T-helper 1 cell treated with Interleukin-12 subunit alpha and Interleukin-12 subunit beta and Interleukin-4 antibody, amounts not matched to agents 30 μg/mL and 1 μg/mL, for 36 hours (primary cell): ENCODE data around the gene ITIH6.
A peak's percentile ranks its signal among the peaks of the same experiment; 100 is the strongest.
"Not testable (repeated sequence)": the region's sequence is repeated elsewhere in the genome, so short reads cannot be mapped to it uniquely, and the experiment has no call there.

ENCODE experiments used
- H3K27ac Mint-ChIP-seq: one replicate; pipeline ENCODE4 v1.8.0; 2021; ENCODE audit warnings: mild to moderate bottlenecking, mixed read lengths
- H3K27me3 Mint-ChIP-seq: one replicate; pipeline ENCODE4 v1.8.0; 2021; ENCODE audit warnings: low read depth, mixed read lengths
- H3K36me3 Mint-ChIP-seq: one replicate; pipeline ENCODE4 v1.8.0; 2021; ENCODE audit warnings: low read depth, mixed read lengths
- H3K4me1 Mint-ChIP-seq: one replicate; pipeline ENCODE4 v1.8.0; 2021; ENCODE audit warnings: low read depth, mixed read lengths
- H3K4me3 Mint-ChIP-seq: one replicate; pipeline ENCODE4 v1.8.0; 2021; ENCODE audit warnings: mild to moderate bottlenecking, moderate library complexity, mixed read lengths
- H3K9me3 Mint-ChIP-seq: one replicate; pipeline ENCODE4 v1.8.0; 2021; ENCODE audit warnings: mixed read lengths

The ITIH6 gene

GRCh38 chrX:54812306-54812705 lies 14.3 kb upstream of the ITIH6 start:
- peaks cover 35% of the 10 kb centered on the region for H3K36me3 Mint-ChIP-seq
- peaks cover 5% of the 10 kb centered on the region for H3K27me3 Mint-ChIP-seq
- H3K4me1 Mint-ChIP-seq, result peaks cover 15% of the 10 kb centered on the region
- no peaks in the 10 kb centered on the region for H3K9me3 Mint-ChIP-seq
- no peak overlapping the region for H3K4me3 Mint-ChIP-seq
- H3K27ac Mint-ChIP-seq, result no peak overlapping the region

GRCh38 chrX:54811301-54811885 lies 13.3 kb upstream of the ITIH6 start:
- Mint-ChIP-seq H3K4me3 (no peak overlapping the region), H3K36me3 (peaks cover 35% of the 10 kb centered on the region), H3K27me3 (peaks cover 8% of the 10 kb centered on the region), H3K9me3 (no peaks in the 10 kb centered on the region), H3K27ac (no peak overlapping the region), H3K4me1 (peaks cover 15% of the 10 kb centered on the region)

GRCh38 chrX:54810532-54810931 lies 12.5 kb upstream of the ITIH6 start:
- H3K27me3 Mint-ChIP-seq, result peaks cover 13% of the 10 kb centered on the region
- no peak overlapping the region for H3K27ac Mint-ChIP-seq
- peaks cover 15% of the 10 kb centered on the region for H3K4me1 Mint-ChIP-seq
- H3K9me3 Mint-ChIP-seq, result no peaks in the 10 kb centered on the region
- no peak overlapping the region for H3K4me3 Mint-ChIP-seq
- peaks cover 28% of the 10 kb centered on the region for H3K36me3 Mint-ChIP-seq

- H3K36me3 Mint-ChIP-seq, result peaks cover 21% of the 10 kb centered on the region
- H3K9me3 Mint-ChIP-seq, result no peaks in the 10 kb centered on the region
- H3K4me3 Mint-ChIP-seq, result peak overlapping the region; percentile 96
- peaks cover 20% of the 10 kb centered on the region for H3K27me3 Mint-ChIP-seq
- H3K4me1 Mint-ChIP-seq, result peaks cover 15% of the 10 kb centered on the region
- H3K27ac Mint-ChIP-seq, result peak overlapping the region; percentile 93
Observed at GRCh38 chrX:54808605-54809483, 10.8 kb upstream of the ITIH6 start.

- Mint-ChIP-seq H3K4me3 (peak overlapping the region; percentile 96), H3K27me3 (peaks cover 20% of the 10 kb centered on the region), H3K36me3 (peaks cover 16% of the 10 kb centered on the region), H3K27ac (peak overlapping the region; percentile 93), H3K9me3 (no peaks in the 10 kb centered on the region), H3K4me1 (peaks cover 15% of the 10 kb centered on the region)
Observed at GRCh38 chrX:54808109-54808604, 10.1 kb upstream of the ITIH6 start.

- Mint-ChIP-seq H3K4me3 (peak within 1 kb of the TSS; percentile 96), H3K36me3 (peaks cover 16% of the 10 kb centered on the region), H3K4me1 (peaks cover 15% of the 10 kb centered on the region), H3K27ac (peak within 1 kb of the TSS; percentile 93), H3K9me3 (no peaks in the 10 kb centered on the region), H3K27me3 (peaks cover 20% of the 10 kb centered on the region)
Observed at GRCh38 chrX:54807524-54808108, 9.6 kb upstream of the ITIH6 start, which contains the start of gene MAGED2. TSS of gene MAGED2 (plus strand) at chrX:54807745. CDS start at chrX:54809332, 1,587 bp downstream.

- Mint-ChIP-seq H3K4me1 (no peaks in the 10 kb centered on the region), H3K27me3 (peaks cover 6% of the 10 kb centered on the region), H3K36me3 (no peaks in the 10 kb centered on the region), H3K4me3 (no peak overlapping the region), H3K27ac (no peak overlapping the region), H3K9me3 (no peaks in the 10 kb centered on the region)
Observed at GRCh38 chrX:54799046-54799445, 991 bp upstream of the ITIH6 start.

- Mint-ChIP-seq H3K9me3 (no peaks in the 10 kb centered on the region), H3K4me1 (no peaks in the 10 kb centered on the region), H3K36me3 (no peaks in the 10 kb centered on the region), H3K27ac (no peak overlapping the region), H3K4me3 (no peak overlapping the region), H3K27me3 (no peaks in the 10 kb centered on the region)
Observed at GRCh38 chrX:54794795-54795194, 3.3 kb downstream of the ITIH6 start.

GRCh38 chrX:54794028-54794427 lies 4.0 kb downstream of the ITIH6 start:
- Mint-ChIP-seq H3K9me3 (no peaks in the 10 kb centered on the region), H3K4me3 (no peak overlapping the region), H3K4me1 (no peaks in the 10 kb centered on the region), H3K36me3 (no peaks in the 10 kb centered on the region), H3K27ac (no peak overlapping the region), H3K27me3 (no peaks in the 10 kb centered on the region)

GRCh38 chrX:54789405-54789804 lies 8.7 kb downstream of the ITIH6 start:
- not testable (repeated sequence) for H3K4me1 Mint-ChIP-seq, H3K9me3 Mint-ChIP-seq, H3K27ac Mint-ChIP-seq, H3K27me3 Mint-ChIP-seq, H3K36me3 Mint-ChIP-seq, H3K4me3 Mint-ChIP-seq

GRCh38 chrX:54788446-54788845 lies 9.6 kb downstream of the ITIH6 start:
- no peaks in the 10 kb centered on the region for H3K9me3 Mint-ChIP-seq
- no peaks in the 10 kb centered on the region for H3K4me1 Mint-ChIP-seq
- H3K4me3 Mint-ChIP-seq, result no peak overlapping the region
- H3K36me3 Mint-ChIP-seq, result no peaks in the 10 kb centered on the region
- H3K27me3 Mint-ChIP-seq, result peaks cover 3% of the 10 kb centered on the region
- no peak overlapping the region for H3K27ac Mint-ChIP-seq

GRCh38 chrX:54786967-54787366 lies 11.1 kb downstream of the ITIH6 start:
- Mint-ChIP-seq H3K27ac (no peak overlapping the region), H3K27me3 (peaks cover 3% of the 10 kb centered on the region), H3K36me3 (no peaks in the 10 kb centered on the region), H3K9me3 (no peaks in the 10 kb centered on the region), H3K4me1 (no peaks in the 10 kb centered on the region), H3K4me3 (no peak overlapping the region)

- no peak overlapping the region for H3K4me3 Mint-ChIP-seq
- peaks cover 3% of the 10 kb centered on the region for H3K27me3 Mint-ChIP-seq
- no peaks in the 10 kb centered on the region for H3K9me3 Mint-ChIP-seq
- H3K4me1 Mint-ChIP-seq, result no peaks in the 10 kb centered on the region
- no peaks in the 10 kb centered on the region for H3K36me3 Mint-ChIP-seq
- H3K27ac Mint-ChIP-seq, result no peak overlapping the region
Observed at GRCh38 chrX:54785901-54786300, 12.2 kb downstream of the ITIH6 start.

- Mint-ChIP-seq H3K4me3 (no peak overlapping the region), H3K4me1 (peaks cover 6% of the 10 kb centered on the region)
Observed at GRCh38 chrX:54776987-54777672, 20.9 kb downstream of the ITIH6 start.

More at GRCh38 chrX:54776987-54777672, 20.9 kb downstream of the ITIH6 start:
- no peaks in the 10 kb centered on the region for H3K9me3 Mint-ChIP-seq
- H3K36me3 Mint-ChIP-seq, result no peaks in the 10 kb centered on the region
- H3K27ac Mint-ChIP-seq, result peak overlapping the region; percentile 41
- H3K27me3 Mint-ChIP-seq, result peaks cover 4% of the 10 kb centered on the region
